Natural killer cell (primary cell): ENCODE measurements around the gene WBP2. TPM values are rescaled to one million over a fixed set of nuclear protein-coding genes. Genes with fewer than 3 reads are reported as not detected.

Experiments used
- ATAC-seq, 3 donors: fragments of 150-1000 bp in 2 of 3; fragments of 200-7000 bp in 1 of 3; cut with Tn5 transposase; 1 replicate in 1 of 3; 2 replicates in 2 of 3; pipeline ENCODE4 v1.10.0; 2021; ENCODE audit warnings: mild to moderate bottlenecking in 2 of 3, moderate library complexity in 2 of 3
- DNase-seq, 2 donors: peaks; one replicate each; pipeline versions ENCODE4 v3.0.0 to v3.0.0-alpha.2; 2013 to 2021; ENCODE audit warnings: mixed read lengths in 1 of 2
- H3K27ac ChIP-seq: one replicate; pipeline ENCODE4 v1.5.1; 2013; ENCODE audit warnings: mild to moderate bottlenecking, low read length
- H3K27me3 ChIP-seq: one replicate; pipeline ENCODE4 v1.6.1; 2013; ENCODE audit warnings: low read length; ENCODE audit not compliant: control insufficient read depth, insufficient read depth
- H3K36me3 ChIP-seq: one replicate; pipeline ENCODE4 v1.6.1; 2013; ENCODE audit warnings: low read length; ENCODE audit not compliant: control insufficient read depth, insufficient read depth
- H3K4me1 ChIP-seq: one replicate; pipeline ENCODE4 v1.6.1; 2013; ENCODE audit warnings: low read length; ENCODE audit not compliant: control insufficient read depth, insufficient read depth
- H3K4me3 ChIP-seq: one replicate; pipeline ENCODE4 v1.5.1; 2013; ENCODE audit warnings: low read length
- H3K9me3 ChIP-seq: one replicate; pipeline ENCODE4 v1.6.1; 2013; ENCODE audit warnings: low read length; ENCODE audit not compliant: control insufficient read depth, insufficient read depth
- H3K27ac Mint-ChIP-seq, 2 donors: one replicate each; pipeline ENCODE4 v1.8.0; 2022; ENCODE audit warnings: mild to moderate bottlenecking in 2 of 2, mixed read lengths in 2 of 2, moderate library complexity in 1 of 2
- H3K27me3 Mint-ChIP-seq, 2 donors: one replicate each; pipeline ENCODE4 v1.8.0; 2022; ENCODE audit warnings: low read depth in 2 of 2, mixed read lengths in 2 of 2
- H3K36me3 Mint-ChIP-seq: one replicate; pipeline ENCODE4 v1.8.0; 2022; ENCODE audit warnings: mixed read lengths
- H3K4me1 Mint-ChIP-seq, 2 donors: one replicate each; pipeline ENCODE4 v1.8.0; 2022; ENCODE audit warnings: mixed read lengths in 2 of 2
- H3K4me3 Mint-ChIP-seq: one replicate; pipeline ENCODE4 v1.8.0; 2022; ENCODE audit warnings: mild to moderate bottlenecking, moderate library complexity, mixed read lengths
- H3K9me3 Mint-ChIP-seq, 2 donors: one replicate each; pipeline ENCODE4 v1.8.0; 2022; ENCODE audit warnings: mixed read lengths in 2 of 2
- CTCF ChIP-seq: fragments of 200-600 bp; IDR thresholded peaks from one replicate; pipeline ENCODE4 v1.8.0; 2022; ENCODE audit warnings: antibody characterized with exemption
- WGBS: methylation state at CpG from one replicate; pipeline ENCODE4 v1.1.7; 2013; ENCODE audit warnings: missing lambda C conversion rate; ENCODE audit not compliant: insufficient coverage; 5-methylcytosine and 5-hydroxymethylcytosine counted together
- intact Hi-C: fragments of 100-400 bp; cut with micrococcal nuclease; formaldehyde crosslinking; loops from one replicate; pipeline ENCODE4 v1.14.2; 2022
- total RNA-seq, 4 donors: library from RNA; stranded (reverse); fragments of 120-200 nt in 1 of 4; gene quantifications; one replicate each; pipeline versions ENCODE4 v1.2.3 to v1.2.4, GENCODE V29; 2013 to 2022

The WBP2 gene
- total RNA-seq, 3 donors from 2014 or later (not counting 1 experiment from before 2014, with no cell fraction given), result 81.1 to 106 (median 95.2) TPM

- Mint-ChIP-seq H3K36me3 (no peaks in the 10 kb centered on the region), H3K4me1 (peaks cover 6 to 19% of the 10 kb centered on the region in 2 donors), H3K27ac (peak overlapping the region in 1 of 2 donors; percentile 61), H3K4me3 (no peak overlapping the region), H3K27me3 (no peaks in the 10 kb centered on the region), H3K9me3 (no peaks in the 10 kb centered on the region)
- peaks cover 52% of the 10 kb centered on the region for H3K36me3 ChIP-seq
- 96% methylated on average over 3 of the region's 3 CpGs for WGBS
- intact Hi-C loops, result no loop called here
- H3K27ac ChIP-seq, result no peak overlapping the region
- H3K9me3 ChIP-seq, result no peaks in the 10 kb centered on the region
- H3K27me3 ChIP-seq, result no peaks in the 10 kb centered on the region
- peaks cover 28% of the 10 kb centered on the region for H3K4me1 ChIP-seq
- DNase-seq (no peak), ATAC-seq (no peak)
- H3K4me3 ChIP-seq, result no peak overlapping the region
- TF ChIP-seq CTCF, result no peak
Observed at GRCh38 chr17:75822800-75823166, 32.4 kb downstream of the WBP2 start.

- no peak overlapping the region for H3K4me3 Mint-ChIP-seq
- no peaks in the 10 kb centered on the region for H3K27me3 Mint-ChIP-seq
- Histone ChIP-seq H3K4me3 (no peak overlapping the region), H3K4me1 (peaks cover 23% of the 10 kb centered on the region), H3K9me3 (no peaks in the 10 kb centered on the region), H3K27me3 (no peaks in the 10 kb centered on the region), H3K27ac (no peak overlapping the region), H3K36me3 (peaks cover 56% of the 10 kb centered on the region)
- H3K36me3 Mint-ChIP-seq, result no peaks in the 10 kb centered on the region
- 71% methylated on average over 18 of the region's 18 CpGs for WGBS
- ATAC-seq (peak in 1 of 3 donors; percentile 16), DNase-seq (peak in 1 of 2 donors; percentile 64)
- intact Hi-C loops, result no loop called here
- H3K9me3 Mint-ChIP-seq, result no peaks in the 10 kb centered on the region
- peaks cover 6 to 17% of the 10 kb centered on the region in 2 donors for H3K4me1 Mint-ChIP-seq
- TF ChIP-seq CTCF, result no peak
- H3K27ac Mint-ChIP-seq, result peak overlapping the region; percentile 61 to 63
Observed at GRCh38 chr17:75822119-75822799, 32.9 kb downstream of the WBP2 start.

- Mint-ChIP-seq H3K9me3 (no peaks in the 10 kb centered on the region), H3K4me1 (peaks cover under 1 to 12% of the 10 kb centered on the region in 2 donors), H3K27ac (peak overlapping the region; percentile 61 to 63), H3K36me3 (no peaks in the 10 kb centered on the region), H3K4me3 (no peak overlapping the region), H3K27me3 (no peaks in the 10 kb centered on the region)
- H3K27me3 ChIP-seq, result no peaks in the 10 kb centered on the region
- no peak for DNase-seq
- peaks cover 62% of the 10 kb centered on the region for H3K36me3 ChIP-seq
- H3K27ac ChIP-seq, result no peak overlapping the region
- WGBS, result 97% methylated on average over 7 of the region's 7 CpGs
- no peak for TF ChIP-seq CTCF
- H3K4me3 ChIP-seq, result no peak overlapping the region
- no peak for ATAC-seq
- peaks cover 16% of the 10 kb centered on the region for H3K4me1 ChIP-seq
- intact Hi-C loops, result no loop called here
- H3K9me3 ChIP-seq, result no peaks in the 10 kb centered on the region
Observed at GRCh38 chr17:75821552-75821951, 33.6 kb downstream of the WBP2 start.
